ENCODE measurements around the gene CFDP1. TPM values are rescaled to one million over a fixed set of nuclear protein-coding genes. Genes with fewer than 3 reads are reported as not detected.

Gene CFDP1
- total RNA-seq, 2 experiments from 2014 or later = 37.6 to 41.3 TPM

- DNase-seq = no peak
- Mint-ChIP-seq H3K27ac (no peak overlapping the region), H3K4me3 (no peak overlapping the region), H3K9me3 (no peaks in the 10 kb centered on the region), H3K4me1 (ENCODE audit: low read depth) (no peaks in the 10 kb centered on the region), H3K27me3 (no peaks in the 10 kb centered on the region), H3K36me3 (peaks cover 7% of the 10 kb centered on the region)
- CTCF ChIA-PET = no interaction called here
- intact Hi-C loops (cut with micrococcal nuclease) = no loop called here
- POLR2A ChIA-PET = no interaction called here
Observed at GRCh38 chr16:75354170-75354569, 79.1 kb downstream of the CFDP1 start.

GRCh38 chr16:75351183-75351582 lies 82.1 kb downstream of the CFDP1 start:
- no peak overlapping the region for H3K27ac Mint-ChIP-seq
- no peaks in the 10 kb centered on the region for H3K27me3 Mint-ChIP-seq
- H3K9me3 Mint-ChIP-seq = no peaks in the 10 kb centered on the region
- H3K4me3 Mint-ChIP-seq = no peak overlapping the region
- no peaks in the 10 kb centered on the region for H3K4me1 Mint-ChIP-seq (ENCODE audit: low read depth)
- intact Hi-C loops (cut with micrococcal nuclease) = no loop called here
- ChIA-PET CTCF (no interaction called here), POLR2A (no interaction called here)
- DNase-seq = no peak
- peaks cover 11% of the 10 kb centered on the region for H3K36me3 Mint-ChIP-seq

GRCh38 chr16:75345711-75346110 lies 87.6 kb downstream of the CFDP1 start:
- ChIA-PET POLR2A (interaction anchor here (0.6 kb wide), 1 partner anchor 63 kb away, joined by 3 read pairs; no protein-coding TSS in a partner anchor), CTCF (no interaction called here)
- Mint-ChIP-seq H3K27ac (no peak overlapping the region), H3K36me3 (peaks cover 21% of the 10 kb centered on the region), H3K27me3 (no peaks in the 10 kb centered on the region), H3K9me3 (no peaks in the 10 kb centered on the region), H3K4me1 (ENCODE audit: low read depth) (peaks cover 3% of the 10 kb centered on the region), H3K4me3 (no peak overlapping the region)
- intact Hi-C loops (cut with micrococcal nuclease) = no loop called here
- no peak for DNase-seq

- H3K4me1 Mint-ChIP-seq (ENCODE audit: low read depth) = peaks cover 3% of the 10 kb centered on the region
- ChIA-PET POLR2A (interaction anchor here (1.0 kb wide), 1 partner anchor 79 kb away, joined by 3 read pairs; no protein-coding TSS in a partner anchor), CTCF (no interaction called here)
- intact Hi-C loops (cut with micrococcal nuclease) = no loop called here
- peaks cover 24% of the 10 kb centered on the region for H3K36me3 Mint-ChIP-seq
- no peak overlapping the region for H3K4me3 Mint-ChIP-seq
- no peak overlapping the region for H3K27ac Mint-ChIP-seq
- H3K9me3 Mint-ChIP-seq = no peaks in the 10 kb centered on the region
- DNase-seq = no peak
- no peaks in the 10 kb centered on the region for H3K27me3 Mint-ChIP-seq
Observed at GRCh38 chr16:75343941-75344340, 89.4 kb downstream of the CFDP1 start.

- DNase-seq = no peak
- Mint-ChIP-seq H3K4me3 (no peak overlapping the region), H3K4me1 (ENCODE audit: low read depth) (peaks cover 3% of the 10 kb centered on the region), H3K9me3 (no peaks in the 10 kb centered on the region), H3K27ac (no peak overlapping the region), H3K36me3 (peaks cover 28% of the 10 kb centered on the region), H3K27me3 (no peaks in the 10 kb centered on the region)
- ChIA-PET CTCF (no interaction called here), POLR2A (interaction anchor here (1.0 kb wide), 1 partner anchor 78 kb away, joined by 3 read pairs; no protein-coding TSS in a partner anchor)
- intact Hi-C loops (cut with micrococcal nuclease) = no loop called here
Observed at GRCh38 chr16:75343286-75343685, 90.0 kb downstream of the CFDP1 start.

GRCh38 chr16:75342308-75342811 lies 90.9 kb downstream of the CFDP1 start:
- no peak overlapping the region for H3K27ac Mint-ChIP-seq
- CTCF ChIA-PET = no interaction called here
- H3K4me1 Mint-ChIP-seq (ENCODE audit: low read depth) = peaks cover 3% of the 10 kb centered on the region
- intact Hi-C loops (cut with micrococcal nuclease) = no loop called here
- H3K27me3 Mint-ChIP-seq = no peaks in the 10 kb centered on the region
- H3K36me3 Mint-ChIP-seq = peaks cover 23% of the 10 kb centered on the region
- no peak overlapping the region for H3K4me3 Mint-ChIP-seq
- POLR2A ChIA-PET = interaction anchor here (0.6 kb wide), 1 partner anchor 289 kb away, joined by 3 read pairs; no protein-coding TSS in a partner anchor
- no peaks in the 10 kb centered on the region for H3K9me3 Mint-ChIP-seq
- DNase-seq = no peak

GRCh38 chr16:75341564-75342307 lies 91.6 kb downstream of the CFDP1 start:
- POLR2A ChIA-PET = interaction anchor here (0.6 kb wide), 1 partner anchor 288 kb away, joined by 3 read pairs; no protein-coding TSS in a partner anchor
- H3K4me3 Mint-ChIP-seq = no peak overlapping the region
- CTCF ChIA-PET = interaction anchor here (0.6 kb wide), 1 partner anchor 160 kb away, joined by 3 read pairs; no protein-coding TSS in a partner anchor
- intact Hi-C loops (cut with micrococcal nuclease) = no loop called here
- DNase-seq = no peak
- no peak overlapping the region for H3K27ac Mint-ChIP-seq
- H3K27me3 Mint-ChIP-seq = no peaks in the 10 kb centered on the region
- peaks cover 23% of the 10 kb centered on the region for H3K36me3 Mint-ChIP-seq
- H3K4me1 Mint-ChIP-seq (ENCODE audit: low read depth) = peaks cover 3% of the 10 kb centered on the region
- no peaks in the 10 kb centered on the region for H3K9me3 Mint-ChIP-seq

GRCh38 chr16:75340741-75341491 lies 92.4 kb downstream of the CFDP1 start:
- no peaks in the 10 kb centered on the region for H3K27me3 Mint-ChIP-seq
- intact Hi-C loops (cut with micrococcal nuclease) = no loop called here
- ChIA-PET CTCF (no interaction called here), POLR2A (no interaction called here)
- no peaks in the 10 kb centered on the region for H3K9me3 Mint-ChIP-seq
- H3K36me3 Mint-ChIP-seq = peaks cover 17% of the 10 kb centered on the region
- H3K4me3 Mint-ChIP-seq = no peak overlapping the region
- no peak for DNase-seq
- peaks cover 3% of the 10 kb centered on the region for H3K4me1 Mint-ChIP-seq (ENCODE audit: low read depth)
- H3K27ac Mint-ChIP-seq = no peak overlapping the region

GRCh38 chr16:75337430-75337829 lies 95.9 kb downstream of the CFDP1 start:
- ChIA-PET POLR2A (no interaction called here), CTCF (no interaction called here)
- intact Hi-C loops (cut with micrococcal nuclease) = no loop called here
- Mint-ChIP-seq H3K36me3 (peaks cover 14% of the 10 kb centered on the region), H3K27me3 (no peaks in the 10 kb centered on the region), H3K4me1 (ENCODE audit: low read depth) (peaks cover 13% of the 10 kb centered on the region), H3K4me3 (no peak overlapping the region), H3K27ac (no peak overlapping the region), H3K9me3 (no peaks in the 10 kb centered on the region)
- DNase-seq = no peak

- no peak overlapping the region for H3K27ac Mint-ChIP-seq
- H3K27me3 Mint-ChIP-seq = no peaks in the 10 kb centered on the region
- ChIA-PET CTCF (no interaction called here), POLR2A (no interaction called here)
- H3K4me3 Mint-ChIP-seq = no peak overlapping the region
- DNase-seq = no peak
- peaks cover 14% of the 10 kb centered on the region for H3K36me3 Mint-ChIP-seq
- intact Hi-C loops (cut with micrococcal nuclease) = no loop called here
- H3K9me3 Mint-ChIP-seq = no peaks in the 10 kb centered on the region
- H3K4me1 Mint-ChIP-seq (ENCODE audit: low read depth) = peaks cover 13% of the 10 kb centered on the region
Observed at GRCh38 chr16:75336521-75336920, 96.8 kb downstream of the CFDP1 start.

GRCh38 chr16:75333721-75334163 lies 99.6 kb downstream of the CFDP1 start:
- ChIA-PET POLR2A (no interaction called here), CTCF (interaction anchor here (1.2 kb wide), 1 partner anchor 100 kb away, joined by 4 read pairs; no protein-coding TSS in a partner anchor)
- H3K27me3 Mint-ChIP-seq = no peaks in the 10 kb centered on the region
- H3K9me3 Mint-ChIP-seq = no peaks in the 10 kb centered on the region
- H3K36me3 Mint-ChIP-seq = peaks cover 7% of the 10 kb centered on the region
- peaks cover 13% of the 10 kb centered on the region for H3K4me1 Mint-ChIP-seq (ENCODE audit: low read depth)
- DNase-seq = no peak
- H3K4me3 Mint-ChIP-seq = no peak overlapping the region
- intact Hi-C loops (cut with micrococcal nuclease) = no loop called here
- H3K27ac Mint-ChIP-seq = no peak overlapping the region

- peaks cover 20% of the 10 kb centered on the region for H3K4me1 Mint-ChIP-seq (ENCODE audit: low read depth)
- H3K27ac Mint-ChIP-seq = no peak overlapping the region
- ChIA-PET POLR2A (no interaction called here), CTCF (no interaction called here)
- intact Hi-C loops (cut with micrococcal nuclease) = no loop called here
- H3K9me3 Mint-ChIP-seq = no peaks in the 10 kb centered on the region
- DNase-seq = no peak
- no peak overlapping the region for H3K4me3 Mint-ChIP-seq
- H3K27me3 Mint-ChIP-seq = no peaks in the 10 kb centered on the region
- H3K36me3 Mint-ChIP-seq = peaks cover 4% of the 10 kb centered on the region
Observed at GRCh38 chr16:75329943-75330342, 103.4 kb downstream of the CFDP1 start.
